Activated CD4-positive, alpha-beta memory T cell treated with anti-CD3 and anti-CD28 coated beads, Interleukin-2, amount 10 ng/mL, durations not matched to agents 7 days and 5 days (primary cell): ENCODE data around the gene THYN1. TPM values are rescaled to one million over a fixed set of nuclear protein-coding genes. Genes with fewer than 3 reads are reported as not detected.
"Not testable (repeated sequence)": the region's sequence is repeated elsewhere in the genome, so short reads cannot be mapped to it uniquely, and the experiment has no call there.

Experiments used
- CTCF ChIA-PET: fragments of 350-600 bp; sonication (Branson Sonifier 250); formaldehyde crosslinking; loops from one replicate; lab custom pipeline; 2021; ENCODE audit warnings: antibody characterized with exemption, inconsistent platforms; lab: Charles Lee
- POLR2A ChIA-PET: fragments of 350-600 bp; sonication (Branson Sonifier 250); formaldehyde crosslinking; loops from one replicate; lab custom pipeline; 2021; ENCODE audit warnings: antibody characterized with exemption; lab: Charles Lee
- DNase-seq: peaks from one replicate; pipeline ENCODE4 v3.0.0-alpha.2; 2020
- H3K27ac Mint-ChIP-seq: one replicate; pipeline ENCODE4 v1.8.0; 2021; ENCODE audit warnings: mild to moderate bottlenecking, mixed read lengths
- H3K27me3 Mint-ChIP-seq: one replicate; pipeline ENCODE4 v1.8.0; 2021; ENCODE audit warnings: mixed read lengths
- H3K36me3 Mint-ChIP-seq: one replicate; pipeline ENCODE4 v1.8.0; 2021; ENCODE audit warnings: low read depth, mixed read lengths
- H3K4me1 Mint-ChIP-seq: one replicate; pipeline ENCODE4 v1.8.0; 2021; ENCODE audit warnings: mixed read lengths
- H3K4me3 Mint-ChIP-seq: one replicate; pipeline ENCODE4 v1.8.0; 2021; ENCODE audit warnings: mild to moderate bottlenecking, mixed read lengths
- H3K9me3 Mint-ChIP-seq: one replicate; pipeline ENCODE4 v1.8.0; 2021; ENCODE audit warnings: mixed read lengths
- total RNA-seq, 2 experiments: library from RNA; stranded (reverse); gene quantifications; one replicate each; pipeline ENCODE4 v1.2.3, GENCODE V29; 2021

The THYN1 gene
- total RNA-seq, 2 experiments from 2014 or later: 61.5 to 67.0 TPM

- peaks cover 33% of the 10 kb centered on the region for H3K4me1 Mint-ChIP-seq
- H3K36me3 Mint-ChIP-seq: peaks cover 29% of the 10 kb centered on the region
- no peaks in the 10 kb centered on the region for H3K27me3 Mint-ChIP-seq
- H3K4me3 Mint-ChIP-seq: no peak overlapping the region
- ChIA-PET CTCF (no interaction called here), POLR2A (interaction anchor here (0.6 to 10.5 kb wide), 3 partner anchors 17 to 32 kb away, joined by 3 to 116 read pairs (median 4); partner anchors contain the start of genes GLB1L3, NCAPD3 and VPS26B)
- H3K27ac Mint-ChIP-seq: no peak overlapping the region
- no peaks in the 10 kb centered on the region for H3K9me3 Mint-ChIP-seq
- no peak for DNase-seq
Observed at GRCh38 chr11:134257101-134257500, 3.9 kb upstream of the THYN1 start.

- Mint-ChIP-seq H3K36me3 (peaks cover 26% of the 10 kb centered on the region), H3K4me1 (peaks cover 35% of the 10 kb centered on the region)
- H3K27ac Mint-ChIP-seq, H3K9me3 Mint-ChIP-seq, DNase-seq, H3K4me3 Mint-ChIP-seq, H3K27me3 Mint-ChIP-seq: not testable (repeated sequence)
- CTCF ChIA-PET: interaction anchor here (1.0 to 3.4 kb wide), 6 partner anchors 9 to 48 kb away, joined by 3 to 16 read pairs (median 10); partner anchors contain the start of genes GLB1L3, NCAPD3 and VPS26B
- POLR2A ChIA-PET: interaction anchor here (0.7 to 10.5 kb wide), 6 partner anchors 8 to 30 kb away, joined by 3 to 116 read pairs (median 16); partner anchors contain the start of genes NCAPD3 and VPS26B
Observed at GRCh38 chr11:134255184-134255561, 2.0 kb upstream of the THYN1 start.

GRCh38 chr11:134254433-134255183 is 1.5 kb upstream of the THYN1 start:
- Mint-ChIP-seq H3K27me3 (no peaks in the 10 kb centered on the region), H3K36me3 (peaks cover 21% of the 10 kb centered on the region), H3K9me3 (no peaks in the 10 kb centered on the region), H3K27ac (peak overlapping the region; percentile 64), H3K4me3 (peak overlapping the region; percentile 88), H3K4me1 (peaks cover 33% of the 10 kb centered on the region)
- ChIA-PET POLR2A (interaction anchor here (0.7 to 10.5 kb wide), 8 partner anchors 8 to 43 kb away, joined by 3 to 116 read pairs (median 13); partner anchors contain the start of genes GLB1L3, NCAPD3 and VPS26B), CTCF (interaction anchor here (1.0 to 3.4 kb wide), 8 partner anchors 10 to 47 kb away, joined by 3 to 16 read pairs (median 4); partner anchors contain the start of genes GLB1L3, NCAPD3 and VPS26B)
- DNase-seq: no peak

GRCh38 chr11:134252346-134253187 is 585 bp downstream of the THYN1 start:
- peaks cover 46% of the 10 kb centered on the region for H3K4me1 Mint-ChIP-seq
- DNase-seq: peak; percentile 34
- H3K9me3 Mint-ChIP-seq: no peaks in the 10 kb centered on the region
- peak overlapping the region; percentile 64 for H3K27ac Mint-ChIP-seq
- POLR2A ChIA-PET: interaction anchor here (0.8 to 10.5 kb wide), 10 partner anchors 9 to 306 kb away, joined by 3 to 116 read pairs (median 4); partner anchors contain the start of genes GLB1L3, NCAPD3 and VPS26B
- H3K4me3 Mint-ChIP-seq: peak overlapping the region; percentile 88
- peaks cover 28% of the 10 kb centered on the region for H3K36me3 Mint-ChIP-seq
- no peaks in the 10 kb centered on the region for H3K27me3 Mint-ChIP-seq
- CTCF ChIA-PET: interaction anchor here (1.3 to 3.4 kb wide), 7 partner anchors 9 to 45 kb away, joined by 3 to 23 read pairs (median 10); partner anchors contain the start of genes GLB1L3, NCAPD3 and VPS26B

- H3K27me3 Mint-ChIP-seq: no peaks in the 10 kb centered on the region
- no peak for DNase-seq
- H3K9me3 Mint-ChIP-seq: no peaks in the 10 kb centered on the region
- no peak overlapping the region for H3K27ac Mint-ChIP-seq
- no peak overlapping the region for H3K4me3 Mint-ChIP-seq
- ChIA-PET POLR2A (interaction anchor here (1.2 to 10.5 kb wide), 5 partner anchors 8 to 26 kb away, joined by 3 to 116 read pairs (median 6); partner anchors contain the start of genes GLB1L3, NCAPD3 and VPS26B), CTCF (interaction anchor here (1.2 to 3.3 kb wide), 3 partner anchors 11 to 26 kb away, joined by 4 to 23 read pairs (median 10); partner anchors contain the start of gene GLB1L3)
- peaks cover 41% of the 10 kb centered on the region for H3K4me1 Mint-ChIP-seq
- peaks cover 34% of the 10 kb centered on the region for H3K36me3 Mint-ChIP-seq
Observed at GRCh38 chr11:134250675-134251074, 2.5 kb downstream of the THYN1 start.

GRCh38 chr11:134250246-134250645 is 2.9 kb downstream of the THYN1 start:
- Mint-ChIP-seq H3K4me3 (no peak overlapping the region), H3K9me3 (no peaks in the 10 kb centered on the region), H3K27me3 (no peaks in the 10 kb centered on the region), H3K4me1 (peaks cover 36% of the 10 kb centered on the region), H3K27ac (no peak overlapping the region), H3K36me3 (peaks cover 34% of the 10 kb centered on the region)
- DNase-seq: no peak
- ChIA-PET POLR2A (interaction anchor here (1.2 to 10.5 kb wide), 4 partner anchors 8 to 26 kb away, joined by 5 to 116 read pairs (median 8); partner anchors contain the start of genes GLB1L3, NCAPD3 and VPS26B), CTCF (interaction anchor here (1.2 to 2.9 kb wide), 3 partner anchors 16 to 200 kb away, joined by 4 to 10 read pairs (median 4); partner anchors contain the start of gene GLB1L3)

- POLR2A ChIA-PET: interaction anchor here (1.2 to 10.5 kb wide), 5 partner anchors 13 to 25 kb away, joined by 3 to 116 read pairs (median 7); partner anchors contain the start of genes NCAPD3 and VPS26B
- Mint-ChIP-seq H3K4me1 (peaks cover 26% of the 10 kb centered on the region), H3K27ac (peak overlapping the region; percentile 62), H3K9me3 (no peaks in the 10 kb centered on the region), H3K27me3 (no peaks in the 10 kb centered on the region), H3K4me3 (no peak overlapping the region), H3K36me3 (peaks cover 43% of the 10 kb centered on the region)
- CTCF ChIA-PET: interaction anchor here (1.0 to 1.7 kb wide), 5 partner anchors 9 to 199 kb away, joined by 3 to 10 read pairs (median 4); partner anchors contain the start of gene GLB1L3
- DNase-seq: peak; percentile 33
Observed at GRCh38 chr11:134248910-134249480, 4.2 kb downstream of the THYN1 start.

GRCh38 chr11:134246678-134247077 is 6.5 kb downstream of the THYN1 start:
- ChIA-PET CTCF (no interaction called here), POLR2A (no interaction called here)
- Mint-ChIP-seq H3K4me3 (no peak overlapping the region), H3K27me3 (no peaks in the 10 kb centered on the region), H3K4me1 (peaks cover 17% of the 10 kb centered on the region), H3K36me3 (peaks cover 55% of the 10 kb centered on the region), H3K9me3 (no peaks in the 10 kb centered on the region), H3K27ac (no peak overlapping the region)
- no peak for DNase-seq

GRCh38 chr11:134246100-134246499 is 7.1 kb downstream of the THYN1 start:
- ChIA-PET POLR2A (no interaction called here), CTCF (no interaction called here)
- no peak for DNase-seq
- Mint-ChIP-seq H3K27me3 (no peaks in the 10 kb centered on the region), H3K4me1 (peaks cover 13% of the 10 kb centered on the region), H3K36me3 (peaks cover 54% of the 10 kb centered on the region), H3K27ac (no peak overlapping the region), H3K4me3 (no peak overlapping the region), H3K9me3 (no peaks in the 10 kb centered on the region)

- Mint-ChIP-seq H3K4me1 (peaks cover 13% of the 10 kb centered on the region), H3K27me3 (no peaks in the 10 kb centered on the region), H3K4me3 (no peak overlapping the region), H3K27ac (no peak overlapping the region), H3K36me3 (peaks cover 50% of the 10 kb centered on the region), H3K9me3 (no peaks in the 10 kb centered on the region)
- ChIA-PET CTCF (interaction anchor here (1.3 to 2.0 kb wide), 3 partner anchors 17 to 38 kb away, joined by 5 to 13 read pairs (median 6); no protein-coding TSS in a partner anchor), POLR2A (interaction anchor here (7.5 kb wide), 1 partner anchor 21 kb away, joined by 58 read pairs; the partner anchor contains the start of genes NCAPD3 and VPS26B)
- no peak for DNase-seq
Observed at GRCh38 chr11:134245434-134245833, 7.7 kb downstream of the THYN1 start.

- Mint-ChIP-seq H3K27me3 (no peaks in the 10 kb centered on the region), H3K4me1 (peaks cover 13% of the 10 kb centered on the region), H3K4me3 (no peak overlapping the region), H3K27ac (no peak overlapping the region), H3K36me3 (peaks cover 56% of the 10 kb centered on the region), H3K9me3 (no peaks in the 10 kb centered on the region)
- ChIA-PET POLR2A (interaction anchor here (1.0 to 7.5 kb wide), 3 partner anchors 9 to 20 kb away, joined by 3 to 58 read pairs (median 5); partner anchors contain the start of genes ACAD8, NCAPD3, THYN1 and VPS26B), CTCF (interaction anchor here (0.8 to 2.0 kb wide), 13 partner anchors 8 to 317 kb away, joined by 3 to 13 read pairs (median 5); partner anchors contain the start of genes ACAD8, GLB1L3, NCAPD3 and THYN1)
- no peak for DNase-seq
Observed at GRCh38 chr11:134244593-134244992, 8.6 kb downstream of the THYN1 start.
